Measurements from ENCODE around the gene RNF149.

The RNF149 gene

DNA sequence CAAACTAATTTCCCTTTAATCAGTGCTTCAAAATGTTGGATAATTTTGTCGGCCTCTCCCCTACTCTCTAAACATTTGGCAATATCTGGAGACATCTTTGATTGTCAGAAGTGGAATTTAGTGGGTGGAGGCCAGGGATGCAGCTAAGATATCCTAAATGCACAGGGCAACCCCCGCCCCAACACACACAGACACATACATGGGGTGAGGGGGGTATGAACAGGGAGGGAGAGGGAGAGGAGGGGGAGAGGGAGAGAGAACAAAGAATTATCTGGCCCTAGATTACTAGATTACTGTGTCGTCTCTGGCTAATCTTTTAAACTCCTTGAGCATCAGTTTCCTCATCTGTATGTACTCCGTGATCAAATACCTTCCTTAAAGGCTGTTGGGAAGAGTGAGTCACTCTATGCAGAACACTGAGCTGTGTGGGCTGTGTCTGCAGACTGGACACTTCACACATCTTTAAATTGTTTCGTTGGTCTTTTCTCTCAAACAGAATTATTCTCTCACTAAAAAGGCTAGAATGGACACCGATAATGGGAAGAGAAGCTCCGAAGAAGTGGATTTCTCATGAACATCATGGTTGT, 2.9 kb downstream of the RNF149 start:
- TF ChIP-seq, protein P1, sequence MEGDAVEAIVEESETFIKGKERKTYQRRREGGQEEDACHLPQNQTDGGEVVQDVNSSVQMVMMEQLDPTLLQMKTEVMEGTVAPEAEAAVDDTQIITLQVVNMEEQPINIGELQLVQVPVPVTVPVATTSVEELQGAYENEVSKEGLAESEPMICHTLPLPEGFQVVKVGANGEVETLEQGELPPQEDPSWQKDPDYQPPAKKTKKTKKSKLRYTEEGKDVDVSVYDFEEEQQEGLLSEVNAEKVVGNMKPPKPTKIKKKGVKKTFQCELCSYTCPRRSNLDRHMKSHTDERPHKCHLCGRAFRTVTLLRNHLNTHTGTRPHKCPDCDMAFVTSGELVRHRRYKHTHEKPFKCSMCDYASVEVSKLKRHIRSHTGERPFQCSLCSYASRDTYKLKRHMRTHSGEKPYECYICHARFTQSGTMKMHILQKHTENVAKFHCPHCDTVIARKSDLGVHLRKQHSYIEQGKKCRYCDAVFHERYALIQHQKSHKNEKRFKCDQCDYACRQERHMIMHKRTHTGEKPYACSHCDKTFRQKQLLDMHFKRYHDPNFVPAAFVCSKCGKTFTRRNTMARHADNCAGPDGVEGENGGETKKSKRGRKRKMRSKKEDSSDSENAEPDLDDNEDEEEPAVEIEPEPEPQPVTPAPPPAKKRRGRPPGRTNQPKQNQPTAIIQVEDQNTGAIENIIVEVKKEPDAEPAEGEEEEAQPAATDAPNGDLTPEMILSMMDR (IDR thresholded peaks at IDR 0.05; ENCODE audit: low read depth, low read length) = no peak
- in situ Hi-C loops (cut with HindIII; ENCODE audit: low sequenced_read_pairs) = no loop called here
- H3K4me3 ChIP-seq (ENCODE audit: low read depth, low read length) = peak overlapping the region; percentile 2
- DNase-seq (ENCODE audit: low read depth, low spot score) = peak; percentile 64

DNA sequence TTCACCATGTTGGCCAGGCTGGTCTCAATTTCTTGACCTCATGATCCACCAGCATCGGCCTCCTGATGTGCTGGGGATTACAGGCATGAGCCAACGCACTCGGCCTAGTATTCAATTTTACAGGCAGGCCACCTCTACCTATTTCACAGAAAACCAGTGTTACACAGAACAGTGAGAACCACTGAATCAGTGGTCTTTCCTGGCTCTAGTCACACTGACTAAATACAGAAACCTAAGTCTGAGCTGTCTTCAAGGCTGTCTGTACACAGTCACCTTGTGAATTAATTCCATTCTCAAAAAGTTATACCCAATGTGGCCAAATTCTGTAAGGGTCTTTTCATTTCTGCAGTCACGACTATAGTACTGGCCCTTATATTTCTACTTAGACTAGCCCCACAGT, 3.5 kb downstream of the RNF149 start:
- TF ChIP-seq, protein P1 (IDR thresholded peaks at IDR 0.05; ENCODE audit: low read depth, low read length) = no peak
- in situ Hi-C loops (cut with HindIII; ENCODE audit: low sequenced_read_pairs) = no loop called here
- H3K4me3 ChIP-seq (ENCODE audit: low read depth, low read length) = no peak overlapping the region
- no peak for DNase-seq (ENCODE audit: low read depth, low spot score)

DNA sequence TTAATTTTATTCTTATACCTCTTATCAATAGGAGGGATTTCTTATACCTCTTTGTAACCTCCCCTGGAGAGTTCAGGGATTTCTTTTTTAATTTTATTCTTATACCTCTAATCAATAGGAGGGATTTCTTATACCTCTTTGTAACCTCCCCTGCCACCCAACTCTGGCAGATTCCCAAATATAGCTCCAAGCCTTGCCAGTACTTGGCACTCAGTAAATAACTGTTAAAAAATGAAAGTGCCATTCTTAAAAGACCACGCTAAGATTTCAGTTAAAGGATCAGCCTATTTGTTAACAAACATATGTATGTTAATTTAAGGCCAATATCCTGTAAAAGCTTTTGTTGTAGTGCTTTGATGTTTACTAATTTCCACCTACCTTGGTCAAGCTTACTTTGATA, 4.8 kb downstream of the RNF149 start:
- in situ Hi-C loops (cut with HindIII; ENCODE audit: low sequenced_read_pairs) = no loop called here
- TF ChIP-seq, protein P1 (IDR thresholded peaks at IDR 0.05; ENCODE audit: low read depth, low read length) = no peak
- H3K4me3 ChIP-seq (ENCODE audit: low read depth, low read length) = no peak overlapping the region
- DNase-seq (ENCODE audit: low read depth, low spot score) = no peak

DNA sequence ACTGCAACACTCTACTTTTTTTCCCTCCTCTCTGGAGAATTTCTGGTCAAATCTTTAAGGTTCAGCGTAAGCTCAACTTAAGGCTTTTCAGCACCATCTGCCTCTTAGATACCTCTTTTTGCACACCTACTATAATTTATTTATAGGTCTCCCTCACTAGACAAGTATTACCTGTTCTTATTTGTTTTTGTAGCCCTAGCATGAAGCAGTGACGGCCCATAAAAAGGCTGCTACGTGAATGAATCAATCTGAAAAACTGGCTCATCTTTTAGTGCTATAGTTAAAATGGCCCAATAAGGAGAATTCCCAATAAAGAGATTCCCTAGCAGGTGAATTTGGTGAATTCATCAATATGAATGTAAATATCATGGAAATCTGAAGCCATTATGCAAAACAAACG, 6.5 kb downstream of the RNF149 start:
- in situ Hi-C loops (cut with HindIII; ENCODE audit: low sequenced_read_pairs) = no loop called here
- H3K4me3 ChIP-seq (ENCODE audit: low read depth, low read length) = no peak overlapping the region
- no peak for DNase-seq (ENCODE audit: low read depth, low spot score)
- TF ChIP-seq, protein P1 (IDR thresholded peaks at IDR 0.05; ENCODE audit: low read depth, low read length) = no peak

- H3K4me3 ChIP-seq (ENCODE audit: low read depth, low read length) = no peak overlapping the region
- TF ChIP-seq, protein P1 (IDR thresholded peaks at IDR 0.05; ENCODE audit: low read depth, low read length) = no peak
- in situ Hi-C loops (cut with HindIII; ENCODE audit: low sequenced_read_pairs) = no loop called here
- no peak for DNase-seq (ENCODE audit: low read depth, low spot score)
These were observed 7.7 kb downstream of the RNF149 start for GRCh38 chr2:101300836-101301235.

DNA sequence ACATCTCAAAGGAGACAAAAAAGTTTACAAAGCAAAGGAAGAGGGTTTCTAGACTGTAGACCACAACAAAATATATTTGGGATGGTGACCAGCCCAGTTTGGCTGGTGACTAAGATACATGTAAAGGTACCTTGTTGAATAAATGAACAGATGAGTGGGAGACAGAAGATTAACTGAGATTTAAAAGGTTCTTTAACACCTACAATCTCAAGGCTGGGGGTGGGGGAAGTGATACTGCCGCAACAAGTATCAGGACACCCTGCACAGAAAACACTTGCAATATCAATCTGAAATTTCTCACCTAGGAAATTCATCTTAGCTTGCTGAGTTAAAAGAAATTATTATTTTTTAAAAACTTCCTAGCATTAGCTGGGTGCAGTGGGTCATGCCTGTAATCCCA, 8.3 kb downstream of the RNF149 start:
- no peak overlapping the region for H3K4me3 ChIP-seq (ENCODE audit: low read depth, low read length)
- TF ChIP-seq, protein P1 (IDR thresholded peaks at IDR 0.05; ENCODE audit: low read depth, low read length) = no peak
- in situ Hi-C loops (cut with HindIII; ENCODE audit: low sequenced_read_pairs) = no loop called here
- no peak for DNase-seq (ENCODE audit: low read depth, low spot score)

DNA sequence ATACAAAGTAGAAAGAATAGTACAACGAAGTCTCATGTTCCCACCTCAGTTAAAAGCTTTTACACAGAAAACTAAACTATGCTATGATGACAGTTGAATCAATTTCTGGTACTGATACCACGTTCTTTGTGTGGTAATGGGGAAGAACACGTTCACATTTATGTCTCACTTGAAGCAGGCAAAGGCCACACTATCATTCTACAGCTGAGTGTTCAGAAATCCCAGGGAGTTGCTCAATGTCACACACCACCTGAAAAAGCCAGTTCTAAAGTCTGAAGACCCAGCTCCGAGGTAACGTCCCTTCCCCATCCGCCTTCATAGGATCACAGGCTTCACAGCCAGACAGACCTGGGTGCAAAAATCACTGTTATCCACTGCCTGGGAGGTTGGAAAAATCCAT, 8.9 kb downstream of the RNF149 start:
- no peak for DNase-seq (ENCODE audit: low read depth, low spot score)
- TF ChIP-seq, protein P1 (IDR thresholded peaks at IDR 0.05; ENCODE audit: low read depth, low read length) = no peak
- in situ Hi-C loops (cut with HindIII; ENCODE audit: low sequenced_read_pairs) = no loop called here
- no peak overlapping the region for H3K4me3 ChIP-seq (ENCODE audit: low read depth, low read length)

Data from astrocyte of the spinal cord (primary cell).